ENCODE data around the gene LRP5. TPM values are rescaled to one million over a fixed set of nuclear protein-coding genes. Genes with fewer than 3 reads are reported as not detected.
A peak's percentile ranks its signal among the peaks of the same experiment; 100 is the strongest.

LRP5 gene
- total and polyA plus RNA-seq, 2 experiments from 2014 or later: 26.9 to 51.1 TPM

DNA sequence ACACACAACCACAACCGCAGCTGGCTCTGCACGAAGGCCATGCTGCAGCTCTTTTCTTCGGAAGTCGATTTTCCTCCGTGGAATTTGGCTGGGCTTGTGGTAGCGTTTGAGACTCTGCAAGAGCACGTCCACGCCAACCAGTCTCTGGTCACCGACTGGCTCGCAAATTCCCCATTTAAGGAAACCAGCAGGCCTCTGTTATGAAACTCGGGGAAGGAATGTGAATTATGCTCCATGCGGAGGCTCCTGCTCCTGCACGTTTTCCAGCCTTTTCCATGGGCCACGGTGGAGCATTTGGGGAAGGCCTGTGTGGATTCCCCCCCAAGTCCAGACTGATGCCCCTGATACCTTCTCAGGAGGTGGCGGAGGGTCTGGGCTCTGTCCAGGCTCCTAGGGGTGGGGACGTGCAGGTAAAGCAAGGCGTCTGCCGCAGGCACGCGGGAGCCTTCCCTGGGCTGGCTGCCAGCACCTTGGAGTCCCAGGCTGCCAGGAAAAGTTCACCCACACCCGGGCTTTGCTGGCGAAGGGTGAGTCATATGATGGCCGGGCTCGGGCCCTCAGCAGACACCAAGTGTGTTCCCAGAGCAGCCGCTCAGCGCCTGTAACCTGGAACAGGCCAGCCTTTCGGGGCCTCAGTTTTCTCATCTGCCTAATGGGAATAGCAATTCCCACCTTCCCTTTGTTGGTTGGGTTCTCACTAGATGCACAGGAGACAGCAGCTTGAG, 41.9 kb downstream of the LRP5 start:
- TF ChIP-seq, protein P1, sequence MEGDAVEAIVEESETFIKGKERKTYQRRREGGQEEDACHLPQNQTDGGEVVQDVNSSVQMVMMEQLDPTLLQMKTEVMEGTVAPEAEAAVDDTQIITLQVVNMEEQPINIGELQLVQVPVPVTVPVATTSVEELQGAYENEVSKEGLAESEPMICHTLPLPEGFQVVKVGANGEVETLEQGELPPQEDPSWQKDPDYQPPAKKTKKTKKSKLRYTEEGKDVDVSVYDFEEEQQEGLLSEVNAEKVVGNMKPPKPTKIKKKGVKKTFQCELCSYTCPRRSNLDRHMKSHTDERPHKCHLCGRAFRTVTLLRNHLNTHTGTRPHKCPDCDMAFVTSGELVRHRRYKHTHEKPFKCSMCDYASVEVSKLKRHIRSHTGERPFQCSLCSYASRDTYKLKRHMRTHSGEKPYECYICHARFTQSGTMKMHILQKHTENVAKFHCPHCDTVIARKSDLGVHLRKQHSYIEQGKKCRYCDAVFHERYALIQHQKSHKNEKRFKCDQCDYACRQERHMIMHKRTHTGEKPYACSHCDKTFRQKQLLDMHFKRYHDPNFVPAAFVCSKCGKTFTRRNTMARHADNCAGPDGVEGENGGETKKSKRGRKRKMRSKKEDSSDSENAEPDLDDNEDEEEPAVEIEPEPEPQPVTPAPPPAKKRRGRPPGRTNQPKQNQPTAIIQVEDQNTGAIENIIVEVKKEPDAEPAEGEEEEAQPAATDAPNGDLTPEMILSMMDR (conservative IDR thresholded peaks at IDR 0.05; ENCODE audit: low read depth in 2 of 2): no peak
- TF ChIP-seq, protein P2, sequence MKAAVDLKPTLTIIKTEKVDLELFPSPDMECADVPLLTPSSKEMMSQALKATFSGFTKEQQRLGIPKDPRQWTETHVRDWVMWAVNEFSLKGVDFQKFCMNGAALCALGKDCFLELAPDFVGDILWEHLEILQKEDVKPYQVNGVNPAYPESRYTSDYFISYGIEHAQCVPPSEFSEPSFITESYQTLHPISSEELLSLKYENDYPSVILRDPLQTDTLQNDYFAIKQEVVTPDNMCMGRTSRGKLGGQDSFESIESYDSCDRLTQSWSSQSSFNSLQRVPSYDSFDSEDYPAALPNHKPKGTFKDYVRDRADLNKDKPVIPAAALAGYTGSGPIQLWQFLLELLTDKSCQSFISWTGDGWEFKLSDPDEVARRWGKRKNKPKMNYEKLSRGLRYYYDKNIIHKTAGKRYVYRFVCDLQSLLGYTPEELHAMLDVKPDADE (IDR thresholded peaks at IDR 0.05): no peak
- TF ChIP-seq JUNB (IDR thresholded peaks at IDR 0.05; ENCODE audit: unreplicated experiment) (no peak), POLR2AphosphoS5 (IDR thresholded peaks at IDR 0.05; ENCODE audit: low read depth) (no peak), ZNF331 (CRISPR knock-in tag; IDR thresholded peaks at IDR 0.05; ENCODE audit: low read depth) (no peak), REST (IDR thresholded peaks at IDR 0.05; ENCODE audit: unreplicated experiment) (no peak), EZH2 (IDR thresholded peaks at IDR 0.05; ENCODE audit: low read depth, unreplicated experiment) (no peak), EZH2phosphoT487 (IDR thresholded peaks at IDR 0.05; ENCODE audit: unreplicated experiment) (no peak), STAT1 (IDR thresholded peaks at IDR 0.05; ENCODE audit: unreplicated experiment) (no peak), ZNF114 (CRISPR knock-in tag; IDR thresholded peaks at IDR 0.05) (no peak), NANOG (IDR thresholded peaks at IDR 0.05; ENCODE audit: borderline replicate concordance) (no peak), CREB1 (CRISPR knock-in tag; IDR thresholded peaks at IDR 0.05; ENCODE audit: low read depth) (no peak)
- TF ChIP-seq, protein P3, sequence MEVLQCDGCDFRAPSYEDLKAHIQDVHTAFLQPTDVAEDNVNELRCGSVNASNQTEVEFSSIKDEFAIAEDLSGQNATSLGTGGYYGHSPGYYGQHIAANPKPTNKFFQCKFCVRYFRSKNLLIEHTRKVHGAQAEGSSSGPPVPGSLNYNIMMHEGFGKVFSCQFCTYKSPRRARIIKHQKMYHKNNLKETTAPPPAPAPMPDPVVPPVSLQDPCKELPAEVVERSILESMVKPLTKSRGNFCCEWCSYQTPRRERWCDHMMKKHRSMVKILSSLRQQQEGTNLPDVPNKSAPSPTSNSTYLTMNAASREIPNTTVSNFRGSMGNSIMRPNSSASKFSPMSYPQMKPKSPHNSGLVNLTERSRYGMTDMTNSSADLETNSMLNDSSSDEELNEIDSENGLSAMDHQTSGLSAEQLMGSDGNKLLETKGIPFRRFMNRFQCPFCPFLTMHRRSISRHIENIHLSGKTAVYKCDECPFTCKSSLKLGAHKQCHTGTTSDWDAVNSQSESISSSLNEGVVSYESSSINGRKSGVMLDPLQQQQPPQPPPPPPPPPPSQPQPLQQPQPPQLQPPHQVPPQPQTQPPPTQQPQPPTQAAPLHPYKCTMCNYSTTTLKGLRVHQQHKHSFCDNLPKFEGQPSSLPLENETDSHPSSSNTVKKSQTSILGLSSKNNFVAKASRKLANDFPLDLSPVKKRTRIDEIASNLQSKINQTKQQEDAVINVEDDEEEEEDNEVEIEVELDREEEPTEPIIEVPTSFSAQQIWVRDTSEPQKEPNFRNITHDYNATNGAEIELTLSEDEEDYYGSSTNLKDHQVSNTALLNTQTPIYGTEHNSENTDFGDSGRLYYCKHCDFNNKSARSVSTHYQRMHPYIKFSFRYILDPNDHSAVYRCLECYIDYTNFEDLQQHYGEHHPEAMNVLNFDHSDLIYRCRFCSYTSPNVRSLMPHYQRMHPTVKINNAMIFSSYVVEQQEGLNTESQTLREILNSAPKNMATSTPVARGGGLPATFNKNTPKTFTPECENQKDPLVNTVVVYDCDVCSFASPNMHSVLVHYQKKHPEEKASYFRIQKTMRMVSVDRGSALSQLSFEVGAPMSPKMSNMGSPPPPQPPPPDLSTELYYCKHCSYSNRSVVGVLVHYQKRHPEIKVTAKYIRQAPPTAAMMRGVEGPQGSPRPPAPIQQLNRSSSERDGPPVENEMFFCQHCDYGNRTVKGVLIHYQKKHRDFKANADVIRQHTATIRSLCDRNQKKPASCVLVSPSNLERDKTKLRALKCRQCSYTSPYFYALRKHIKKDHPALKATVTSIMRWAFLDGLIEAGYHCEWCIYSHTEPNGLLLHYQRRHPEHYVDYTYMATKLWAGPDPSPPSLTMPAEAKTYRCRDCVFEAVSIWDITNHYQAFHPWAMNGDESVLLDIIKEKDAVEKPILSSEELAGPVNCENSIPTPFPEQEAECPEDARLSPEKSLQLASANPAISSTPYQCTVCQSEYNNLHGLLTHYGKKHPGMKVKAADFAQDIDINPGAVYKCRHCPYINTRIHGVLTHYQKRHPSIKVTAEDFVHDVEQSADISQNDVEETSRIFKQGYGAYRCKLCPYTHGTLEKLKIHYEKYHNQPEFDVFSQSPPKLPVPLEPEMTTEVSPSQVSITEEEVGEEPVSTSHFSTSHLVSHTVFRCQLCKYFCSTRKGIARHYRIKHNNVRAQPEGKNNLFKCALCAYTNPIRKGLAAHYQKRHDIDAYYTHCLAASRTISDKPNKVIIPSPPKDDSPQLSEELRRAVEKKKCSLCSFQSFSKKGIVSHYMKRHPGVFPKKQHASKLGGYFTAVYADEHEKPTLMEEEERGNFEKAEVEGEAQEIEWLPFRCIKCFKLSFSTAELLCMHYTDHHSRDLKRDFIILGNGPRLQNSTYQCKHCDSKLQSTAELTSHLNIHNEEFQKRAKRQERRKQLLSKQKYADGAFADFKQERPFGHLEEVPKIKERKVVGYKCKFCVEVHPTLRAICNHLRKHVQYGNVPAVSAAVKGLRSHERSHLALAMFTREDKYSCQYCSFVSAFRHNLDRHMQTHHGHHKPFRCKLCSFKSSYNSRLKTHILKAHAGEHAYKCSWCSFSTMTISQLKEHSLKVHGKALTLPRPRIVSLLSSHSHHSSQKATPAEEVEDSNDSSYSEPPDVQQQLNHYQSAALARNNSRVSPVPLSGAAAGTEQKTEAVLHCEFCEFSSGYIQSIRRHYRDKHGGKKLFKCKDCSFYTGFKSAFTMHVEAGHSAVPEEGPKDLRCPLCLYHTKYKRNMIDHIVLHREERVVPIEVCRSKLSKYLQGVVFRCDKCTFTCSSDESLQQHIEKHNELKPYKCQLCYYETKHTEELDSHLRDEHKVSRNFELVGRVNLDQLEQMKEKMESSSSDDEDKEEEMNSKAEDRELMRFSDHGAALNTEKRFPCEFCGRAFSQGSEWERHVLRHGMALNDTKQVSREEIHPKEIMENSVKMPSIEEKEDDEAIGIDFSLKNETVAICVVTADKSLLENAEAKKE (CRISPR knock-in tag; IDR thresholded peaks at IDR 0.05): no peak
- H3K27me3 Mint-ChIP-seq (ENCODE audit: insufficient read depth, low read depth, poor library complexity): peaks cover 26% of the 10 kb centered on the region
- H3K9me3 Mint-ChIP-seq: peaks cover 15% of the 10 kb centered on the region; the same call in 2 of the 3 replicates
- DNase-seq (ENCODE audit: low spot score) (peak; percentile 46), ATAC-seq (peak; percentile 46)
- no peak overlapping the region for H3K4me3 Mint-ChIP-seq
- H3K36me3 Mint-ChIP-seq (ENCODE audit: low read depth): peaks cover 52% of the 10 kb centered on the region
- Histone ChIP-seq H4K20me1 (replicated peaks; ENCODE audit: insufficient read depth) (no peaks in the 10 kb centered on the region; the same call in none of the 2 replicates), H3K4me2 (no peak overlapping the region), H3K27me3 (ENCODE audit: insufficient read depth) (no peaks in the 10 kb centered on the region), H2AFZ (no peak overlapping the region), H3K4me3 (no peak overlapping the region), H3K79me2 (replicated peaks; ENCODE audit: insufficient read depth) (peaks cover 9% of the 10 kb centered on the region; the same call in 1 of the 2 replicates), H3K9me2 (ENCODE audit: insufficient read depth) (no peaks in the 10 kb centered on the region), H3F3A (replicated peaks; ENCODE audit: low read depth) (0 out of 2 replicates have a peak, but pooled peaks cover 2% of the 10 kb centered on the region), H3K27ac (ENCODE audit: low read depth) (peak overlapping the region; percentile 78), H3K36me3 (ENCODE audit: insufficient read depth) (no peaks in the 10 kb centered on the region), H3K4me1 (ENCODE audit: insufficient read depth) (peaks cover 3% of the 10 kb centered on the region; the same call in 1 of the 2 replicates)
- H3K27ac Mint-ChIP-seq: peak overlapping the region; percentile 67; the same call in 1 of the 2 replicates
- H3K4me1 Mint-ChIP-seq: peaks cover 15% of the 10 kb centered on the region
